NCI-H774 (cell line): ENCODE data around the gene PPP1R13L.

Experiments used
- DNase-seq: peaks from one replicate; lab custom pipeline; 2025; lab: John Stamatoyannopoulos, UW

PPP1R13L gene

DNA sequence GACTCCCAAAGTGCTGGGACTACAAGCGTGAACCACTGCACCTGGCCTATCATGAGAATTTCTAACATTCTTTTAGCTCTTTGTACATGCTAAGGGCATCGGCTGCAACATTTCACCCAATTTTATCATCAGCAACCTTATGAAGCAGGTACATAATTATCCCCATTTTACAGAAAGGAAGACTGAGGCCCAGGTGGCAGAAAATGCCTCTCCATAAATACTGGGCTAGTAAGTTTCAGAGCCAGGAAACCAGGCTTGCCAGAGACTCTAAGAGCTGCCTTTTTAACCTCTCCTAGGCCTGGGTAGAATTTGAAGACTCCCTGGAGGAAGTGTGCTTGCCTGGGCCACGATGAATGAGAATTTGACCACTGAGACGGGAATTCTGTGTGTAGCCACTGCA, 36.7 kb downstream of the PPP1R13L start:
- no peak for DNase-seq

DNA sequence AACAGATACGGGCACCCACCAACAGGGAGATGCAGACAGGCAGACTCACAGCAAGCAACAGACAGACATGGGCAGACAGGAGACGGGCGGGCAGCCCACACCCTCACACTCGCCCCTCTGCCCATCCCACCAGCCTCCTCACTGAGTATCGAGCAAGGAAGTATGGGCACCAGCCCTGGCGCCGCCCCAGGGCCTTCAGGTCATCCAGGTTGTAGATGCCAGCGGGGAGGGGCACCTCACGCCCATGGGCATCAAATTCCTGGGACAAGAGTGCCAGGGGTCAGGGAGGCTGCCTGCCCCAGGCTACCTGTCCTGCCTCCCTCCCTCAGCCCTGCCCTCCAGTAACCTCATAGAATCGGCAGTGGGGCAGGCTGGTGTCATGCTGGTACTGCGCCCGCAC, 40.2 kb downstream of the PPP1R13L start:
- DNase-seq: no peak

DNA sequence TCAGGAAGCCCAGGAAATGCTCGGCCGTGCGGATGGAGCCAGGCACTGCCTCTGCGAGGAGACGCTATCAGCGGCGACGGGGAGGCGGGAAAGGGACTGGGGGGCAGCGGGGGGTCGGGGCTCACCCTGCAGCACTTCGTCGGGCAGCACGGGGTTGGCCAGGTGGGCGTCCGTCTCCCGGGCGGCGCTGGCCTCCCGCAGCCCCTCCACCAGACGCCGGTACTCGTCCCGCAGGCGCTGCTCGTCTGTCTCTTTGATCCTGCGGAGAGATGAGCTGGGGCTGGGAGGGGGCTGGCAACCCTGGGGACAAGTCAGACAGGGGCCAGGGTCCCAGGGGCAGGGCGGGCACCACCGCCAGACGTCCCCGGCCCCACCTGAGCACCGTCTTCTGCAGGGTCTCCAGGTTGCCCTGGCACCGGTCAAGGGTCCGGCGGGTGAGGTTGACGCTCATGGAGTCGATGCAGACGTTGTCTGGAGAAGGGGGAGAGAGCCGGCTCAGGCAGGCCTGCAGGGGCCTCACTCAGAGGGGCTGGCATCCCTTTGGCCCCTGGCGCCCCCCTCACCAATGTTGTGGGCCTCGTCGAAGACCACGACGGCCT, 40.9 kb downstream of the PPP1R13L start:
- no peak for DNase-seq

DNA sequence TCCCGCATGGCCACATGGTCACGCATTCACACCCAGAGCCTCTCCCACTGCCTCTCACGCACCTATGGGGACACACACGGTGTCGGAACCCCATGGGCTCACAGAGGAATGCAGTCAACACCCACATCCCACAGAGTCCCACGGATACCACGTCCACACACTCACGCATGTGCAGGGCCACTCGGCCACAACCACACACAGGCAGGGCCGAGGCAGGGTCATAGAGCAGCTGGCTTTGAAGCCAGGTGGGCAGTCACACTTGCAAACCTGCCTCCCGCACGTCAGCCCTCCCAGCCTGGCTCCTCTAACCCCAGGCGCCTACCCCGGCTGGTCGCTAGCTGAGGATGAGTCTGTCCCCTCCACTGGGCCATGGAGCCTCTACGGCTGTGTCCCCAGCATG, 42.6 kb downstream of the PPP1R13L start:
- DNase-seq: no peak

DNA sequence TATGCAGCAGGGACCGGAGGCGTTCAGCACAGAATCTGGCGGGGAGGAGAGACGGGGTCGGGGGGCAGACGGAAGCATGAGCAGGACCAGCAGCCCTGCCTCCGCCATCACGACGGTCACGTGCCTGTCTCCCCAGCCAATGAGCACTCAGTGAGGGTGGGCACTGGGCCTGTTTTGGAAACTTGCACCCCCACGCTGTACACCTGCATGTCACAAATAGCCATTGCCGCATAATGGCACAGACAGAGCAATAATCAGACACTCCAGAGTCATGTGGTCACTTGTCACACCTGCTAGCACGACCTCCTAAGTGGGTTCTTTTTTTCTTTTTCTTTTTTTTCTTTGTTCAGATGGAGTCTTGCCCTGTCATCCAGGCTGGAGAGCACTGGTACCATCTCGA, 43.3 kb downstream of the PPP1R13L start:
- no peak for DNase-seq

DNA sequence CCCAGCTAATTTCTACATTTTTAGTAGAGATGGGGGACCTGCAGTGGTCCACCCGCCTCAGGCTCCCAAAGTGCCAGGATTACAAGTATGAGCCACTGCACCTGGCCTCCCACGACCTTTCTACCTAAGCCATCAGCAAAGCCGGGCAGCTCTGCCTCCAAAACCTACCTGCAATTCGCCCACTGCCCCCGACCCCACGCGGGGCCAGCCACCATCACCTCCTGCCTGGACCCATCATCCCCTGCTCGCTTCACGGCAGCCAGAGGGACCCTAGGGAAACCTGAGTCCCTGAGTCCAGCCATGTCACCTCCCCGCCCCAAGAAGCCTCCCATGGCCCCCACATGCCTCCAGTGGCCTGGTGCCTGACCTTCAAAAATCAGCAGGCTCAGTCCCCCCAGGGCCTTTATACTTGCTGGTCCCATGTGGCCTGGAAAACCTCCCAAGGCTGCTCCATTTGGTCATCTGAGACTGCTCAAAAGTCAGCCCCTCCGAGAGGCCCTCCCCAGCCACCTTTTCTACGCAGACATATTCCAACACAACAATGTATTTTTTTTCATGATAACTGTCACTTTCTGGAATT, 46.6 kb downstream of the PPP1R13L start:
- DNase-seq: no peak

DNA sequence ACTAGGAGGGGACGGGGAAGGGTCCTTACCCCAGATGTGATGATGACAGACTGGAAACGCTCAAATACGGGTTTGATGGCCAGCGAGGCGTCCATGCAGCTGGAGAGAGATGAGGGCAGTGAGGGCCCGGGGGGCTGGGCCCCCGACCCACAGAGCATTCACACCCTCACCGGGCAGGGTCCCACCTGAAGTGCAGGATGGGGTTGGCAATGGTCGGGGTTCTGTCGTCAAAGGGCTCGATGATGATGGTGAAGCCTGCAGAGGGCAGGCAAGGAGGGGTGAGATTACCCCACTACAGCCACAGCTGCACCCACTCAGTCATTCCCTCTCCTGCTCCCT, 47.5 kb downstream of the PPP1R13L start:
- no peak for DNase-seq

DNA sequence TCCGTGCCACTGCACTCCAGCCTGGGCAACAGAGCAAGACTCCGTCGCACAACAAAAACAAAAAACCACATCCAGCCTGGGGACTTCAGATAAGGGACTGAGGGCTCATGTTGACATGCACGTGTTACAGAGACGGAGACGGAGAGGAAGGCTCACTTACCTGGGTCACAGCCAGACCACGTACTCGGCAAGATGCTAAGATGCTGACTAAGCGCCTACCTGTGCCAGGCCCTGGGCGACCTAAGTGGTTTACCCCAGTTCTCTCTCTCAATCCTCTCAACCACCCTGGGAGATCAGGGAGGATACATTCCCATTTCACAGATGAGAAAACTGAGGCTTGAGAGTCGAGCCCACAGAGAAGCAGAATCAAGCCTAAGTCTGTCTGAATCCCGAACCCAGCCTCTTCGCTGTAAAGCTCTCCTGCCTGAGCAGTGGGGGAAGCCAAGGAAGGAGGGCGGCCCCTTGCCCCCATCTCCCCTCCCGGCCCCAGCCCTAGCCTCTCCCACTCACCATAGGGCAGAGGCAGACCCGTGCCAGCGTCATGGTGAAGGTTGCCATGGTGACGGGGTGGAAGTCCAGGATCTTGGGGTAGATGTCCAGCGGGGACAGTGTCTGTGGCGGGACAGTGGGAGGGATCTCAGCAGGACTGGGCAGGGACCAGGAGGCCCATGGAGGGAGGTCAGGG, 48.0 kb downstream of the PPP1R13L start:
- no peak for DNase-seq

DNA sequence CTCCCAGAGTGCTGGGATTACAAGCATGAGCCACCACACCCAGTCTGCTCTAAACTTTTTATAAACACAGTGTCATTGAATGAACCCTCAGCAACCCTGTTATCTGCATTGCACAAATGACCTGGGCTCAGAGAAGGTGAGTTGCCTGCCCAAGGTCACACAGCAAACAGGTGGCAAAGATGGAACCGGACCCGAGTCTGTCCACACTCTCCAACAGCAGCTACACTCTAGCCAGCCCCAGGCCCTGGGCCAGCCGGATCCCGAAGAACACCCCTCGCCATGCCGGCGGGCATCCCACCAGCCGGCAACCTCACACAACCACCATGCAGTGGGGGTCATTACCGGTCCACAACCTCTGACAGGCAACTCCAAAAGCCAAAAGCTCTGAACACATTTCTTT, 49.0 kb downstream of the PPP1R13L start:
- no peak for DNase-seq

DNA sequence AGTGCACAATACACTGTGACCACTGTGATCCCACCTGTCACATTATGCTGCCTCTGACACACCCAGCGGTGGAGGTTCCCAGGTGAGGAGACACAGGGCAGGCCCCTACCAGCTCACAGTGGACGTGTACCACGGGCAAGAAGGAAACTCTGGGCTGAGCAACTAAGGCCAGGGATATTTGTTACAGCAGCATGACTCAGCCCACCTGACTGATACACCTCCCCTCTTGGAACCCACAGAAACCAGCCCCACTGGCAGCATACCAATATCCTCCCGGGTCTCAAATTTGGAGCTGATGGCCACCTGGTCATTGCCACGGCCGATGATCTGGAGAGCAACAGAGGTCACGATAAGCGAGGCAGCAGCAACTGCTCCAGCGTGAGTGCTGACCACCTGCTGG, 49.5 kb downstream of the PPP1R13L start:
- DNase-seq: no peak

DNA sequence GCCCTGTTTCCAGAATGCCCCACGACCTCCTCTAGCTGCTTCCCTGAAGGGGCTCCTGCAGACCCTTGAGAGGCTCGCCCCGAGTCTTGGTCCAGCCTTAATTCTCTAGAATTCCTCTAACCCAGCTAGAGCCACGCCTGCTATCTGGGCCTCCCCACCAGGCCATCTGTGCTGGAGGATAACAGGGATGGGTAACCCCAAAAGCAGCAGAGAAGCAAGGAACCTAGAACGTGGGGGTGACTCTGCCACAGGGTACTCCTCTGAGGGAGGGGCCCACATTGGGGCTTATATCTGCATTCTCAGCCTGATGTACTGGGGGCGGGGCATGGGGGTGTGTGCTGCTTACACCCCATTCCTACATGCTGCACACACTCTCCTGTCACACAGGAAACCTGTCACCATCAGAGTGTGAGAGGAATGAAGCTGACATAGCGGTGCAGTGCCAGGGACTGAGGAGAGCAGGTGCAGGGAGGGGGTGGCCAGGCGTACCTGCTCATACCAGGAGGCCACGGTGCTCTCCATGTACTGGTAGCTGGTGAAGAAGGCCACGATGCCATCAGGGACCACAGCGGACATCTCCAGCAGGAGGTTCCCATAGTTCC, 50.5 kb downstream of the PPP1R13L start:
- DNase-seq: no peak

DNA sequence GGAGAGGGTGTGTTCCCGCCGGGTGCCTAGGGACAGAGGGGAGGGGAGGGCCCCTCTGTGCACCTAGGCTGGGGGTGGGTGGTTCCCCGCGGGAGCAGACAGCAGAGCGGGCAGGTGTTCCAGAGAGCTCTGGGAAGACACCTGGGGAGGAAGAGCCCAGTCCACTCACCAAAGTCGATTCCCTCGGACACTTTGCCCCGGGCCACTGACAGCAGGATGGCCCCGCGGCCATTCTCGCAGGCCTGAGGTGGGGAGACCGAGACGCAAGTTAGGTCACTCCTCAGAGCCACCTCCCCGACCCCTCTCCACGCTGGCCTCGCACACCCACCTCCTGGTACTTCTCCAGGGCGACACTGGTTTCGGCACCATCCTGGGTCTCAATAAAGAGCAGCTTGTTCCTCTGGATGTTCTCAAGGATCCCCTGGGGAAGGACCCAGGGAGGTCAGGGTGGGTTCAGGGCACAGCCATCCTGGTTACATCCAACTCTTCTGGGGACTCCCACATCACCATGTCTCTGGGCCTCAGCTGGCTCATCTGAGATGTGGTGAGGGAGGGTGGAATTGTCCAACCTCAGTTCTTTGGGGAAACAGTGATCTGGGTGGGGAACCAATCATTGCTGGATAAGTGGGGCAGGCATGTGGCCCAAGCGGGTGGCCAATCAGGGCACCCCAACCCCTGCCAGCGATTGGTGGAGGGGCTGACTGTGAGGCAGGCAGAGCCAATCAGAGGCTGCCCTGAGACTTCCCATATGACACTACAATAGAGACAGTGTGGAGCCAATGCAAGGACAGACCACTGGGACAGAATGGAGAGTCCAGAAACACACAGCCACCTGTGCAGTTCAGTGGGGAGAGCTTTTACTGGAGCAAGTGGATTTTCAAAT, 51.7 kb downstream of the PPP1R13L start:
- no peak for DNase-seq

DNA sequence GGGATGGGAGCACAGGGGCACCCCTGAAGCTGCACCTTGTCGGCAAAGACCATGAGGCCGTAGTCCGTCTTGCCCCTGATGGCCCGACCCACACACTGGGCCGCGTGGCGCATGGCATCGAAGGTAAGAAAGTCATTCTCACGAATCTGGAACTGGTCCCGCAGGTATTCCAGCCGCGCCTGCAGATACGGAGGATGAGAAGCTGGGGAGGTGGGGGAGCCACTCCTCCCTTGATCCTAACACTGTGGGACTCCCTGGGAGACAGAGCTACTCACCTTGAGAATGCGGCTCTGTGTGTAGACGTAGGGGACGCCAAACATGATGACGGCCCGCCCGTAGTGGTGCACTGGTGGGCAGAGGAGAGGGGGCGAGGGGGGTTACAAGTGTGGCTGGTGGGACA, 52.4 kb downstream of the PPP1R13L start:
- DNase-seq: no peak

DNA sequence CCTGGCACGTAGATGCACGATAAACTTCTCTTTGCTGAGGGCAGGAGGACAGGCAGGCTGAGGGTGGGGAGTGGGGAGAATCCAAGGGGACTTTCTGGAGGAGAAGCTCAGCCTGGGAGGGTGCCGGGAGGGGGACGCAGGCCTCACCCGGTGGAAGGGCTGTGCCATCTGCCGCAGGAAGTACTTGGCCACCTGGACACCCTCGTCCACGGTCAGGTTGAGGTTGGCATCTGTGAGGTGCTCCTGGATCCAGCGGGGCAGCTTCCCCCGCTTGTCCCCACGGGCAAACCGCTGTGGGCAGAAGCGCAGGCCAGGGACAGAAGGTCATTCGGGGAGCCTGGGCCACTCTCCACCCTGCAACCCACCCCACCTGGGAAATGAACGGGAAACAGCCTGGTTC, 52.8 kb downstream of the PPP1R13L start:
- DNase-seq: no peak

DNA sequence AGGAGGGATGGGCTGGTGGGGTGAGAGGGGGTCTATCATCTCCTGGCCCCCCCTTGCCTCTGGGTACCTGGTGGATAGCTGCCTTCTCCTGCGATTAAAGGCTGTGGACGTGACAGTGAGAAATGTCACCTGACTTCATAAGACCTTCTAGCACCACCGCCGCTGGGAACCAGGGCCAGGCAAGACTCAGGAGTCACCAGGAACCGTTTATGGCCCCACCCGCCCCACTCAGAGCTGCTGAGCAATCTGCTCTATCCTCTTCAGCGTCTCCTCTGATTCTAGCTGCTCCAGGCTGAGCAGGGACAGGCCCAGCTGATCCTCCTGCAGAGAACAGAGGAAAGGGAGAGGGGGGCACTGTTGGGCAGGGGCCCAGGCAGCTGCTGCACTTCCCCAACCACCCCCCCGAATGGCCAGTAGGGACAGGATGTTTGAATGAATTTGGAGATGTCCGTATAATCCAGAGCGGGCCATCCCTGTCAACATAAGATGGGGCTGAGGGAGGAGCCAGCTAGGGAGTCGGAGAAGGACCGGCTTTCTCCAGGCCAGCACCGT, 53.4 kb downstream of the PPP1R13L start:
- no peak for DNase-seq

DNA sequence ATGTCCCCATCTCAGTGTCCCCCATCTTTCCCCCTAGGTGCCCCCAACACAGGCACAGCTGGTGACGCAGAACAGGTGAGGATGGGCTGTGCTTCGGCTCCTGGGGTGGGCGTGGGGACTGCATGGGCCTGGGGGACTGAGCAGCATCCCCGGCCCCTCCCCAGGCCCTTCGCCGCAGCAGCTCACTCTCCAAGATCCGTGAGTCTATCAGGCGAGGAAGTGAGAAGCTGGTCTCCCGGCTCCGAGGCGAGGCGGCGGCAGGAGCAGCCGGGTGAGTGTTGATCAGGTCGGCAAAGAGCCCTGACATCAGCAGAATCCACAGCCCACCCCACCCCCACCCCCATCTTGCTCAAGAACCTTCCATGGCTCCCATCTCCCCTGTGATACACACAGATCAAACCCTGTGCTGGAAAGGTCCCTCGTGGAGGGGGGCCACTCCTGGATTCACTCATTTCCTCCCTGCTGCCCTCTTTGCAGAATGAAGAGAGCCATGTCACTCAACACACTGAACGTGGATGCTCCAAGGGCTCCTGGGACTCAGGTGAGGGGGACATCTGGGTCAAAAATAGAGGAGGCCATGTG, 54.3 kb downstream of the PPP1R13L start:
- no peak for DNase-seq

DNA sequence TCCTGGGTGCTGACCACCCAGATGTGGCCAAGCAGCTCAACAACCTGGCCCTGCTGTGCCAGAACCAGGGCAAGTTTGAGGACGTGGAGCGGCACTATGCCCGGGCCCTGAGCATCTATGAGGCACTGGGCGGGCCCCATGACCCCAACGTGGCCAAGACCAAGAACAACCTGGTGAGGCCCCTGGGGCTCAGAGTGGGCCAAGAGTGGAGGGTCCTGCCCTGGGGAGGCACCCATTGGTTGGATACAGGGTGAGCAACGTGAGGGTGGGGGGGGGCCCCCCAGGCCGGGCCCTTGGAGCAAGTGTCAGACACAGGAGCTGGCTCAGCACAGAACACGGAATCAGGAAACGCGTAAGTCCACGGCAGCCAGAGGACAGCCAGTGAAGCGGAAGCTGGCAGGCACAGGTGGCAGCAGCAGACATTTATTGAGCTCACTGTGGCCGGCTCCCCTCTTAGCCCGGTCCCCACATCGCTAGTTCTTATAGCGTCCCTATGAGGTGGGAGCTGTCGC, 55.4 kb downstream of the PPP1R13L start:
- no peak for DNase-seq

DNA sequence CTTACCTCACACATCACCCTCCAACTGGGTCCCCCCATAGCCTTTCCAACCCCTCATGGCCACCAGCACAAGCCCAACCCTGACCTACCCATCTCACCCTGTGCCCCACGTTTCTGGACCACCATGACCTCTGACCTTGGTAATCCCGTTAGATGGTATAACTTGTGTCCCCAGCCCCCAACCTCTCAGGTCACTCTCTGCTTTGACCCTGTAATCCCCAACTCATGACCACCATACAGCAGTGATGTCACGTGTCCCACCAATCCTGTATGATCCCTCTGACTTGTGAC, 55.8 kb downstream of the PPP1R13L start:
- DNase-seq: no peak

DNA sequence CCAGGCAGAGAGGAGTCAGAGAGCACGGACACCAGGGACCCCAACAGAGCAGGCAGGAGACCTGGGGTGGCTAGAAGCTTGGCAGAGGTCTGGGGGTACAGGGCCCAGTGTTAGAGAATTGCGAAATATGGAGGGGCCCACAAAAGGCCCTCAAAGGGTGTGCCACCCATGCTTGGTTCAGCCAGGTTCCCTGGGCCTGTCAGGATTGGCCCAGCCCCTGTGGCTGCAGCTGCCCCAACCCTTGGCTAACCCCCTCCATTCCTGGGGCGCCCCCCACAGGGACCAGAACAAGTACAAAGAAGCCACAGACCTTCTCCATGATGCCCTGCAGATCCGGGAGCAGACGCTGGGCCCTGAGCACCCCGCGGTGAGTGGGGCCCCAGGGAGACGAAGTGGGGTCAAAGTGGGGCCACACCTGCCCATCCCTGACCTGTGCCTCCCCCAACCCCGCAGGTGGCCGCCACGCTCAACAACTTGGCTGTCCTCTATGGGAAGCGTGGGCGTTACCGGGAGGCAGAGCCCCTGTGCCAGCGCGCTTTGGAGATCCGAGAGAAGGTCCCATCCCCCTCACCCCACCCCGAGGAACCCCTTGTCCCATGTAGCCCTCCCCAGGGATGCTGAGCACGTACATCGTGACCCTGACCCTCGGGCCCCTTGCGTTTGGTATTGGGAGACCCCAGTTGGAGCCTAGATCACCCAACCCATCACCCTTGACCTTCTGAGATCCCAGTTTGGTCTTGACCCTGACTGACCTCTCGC, 56.3 kb downstream of the PPP1R13L start:
- no peak for DNase-seq

DNA sequence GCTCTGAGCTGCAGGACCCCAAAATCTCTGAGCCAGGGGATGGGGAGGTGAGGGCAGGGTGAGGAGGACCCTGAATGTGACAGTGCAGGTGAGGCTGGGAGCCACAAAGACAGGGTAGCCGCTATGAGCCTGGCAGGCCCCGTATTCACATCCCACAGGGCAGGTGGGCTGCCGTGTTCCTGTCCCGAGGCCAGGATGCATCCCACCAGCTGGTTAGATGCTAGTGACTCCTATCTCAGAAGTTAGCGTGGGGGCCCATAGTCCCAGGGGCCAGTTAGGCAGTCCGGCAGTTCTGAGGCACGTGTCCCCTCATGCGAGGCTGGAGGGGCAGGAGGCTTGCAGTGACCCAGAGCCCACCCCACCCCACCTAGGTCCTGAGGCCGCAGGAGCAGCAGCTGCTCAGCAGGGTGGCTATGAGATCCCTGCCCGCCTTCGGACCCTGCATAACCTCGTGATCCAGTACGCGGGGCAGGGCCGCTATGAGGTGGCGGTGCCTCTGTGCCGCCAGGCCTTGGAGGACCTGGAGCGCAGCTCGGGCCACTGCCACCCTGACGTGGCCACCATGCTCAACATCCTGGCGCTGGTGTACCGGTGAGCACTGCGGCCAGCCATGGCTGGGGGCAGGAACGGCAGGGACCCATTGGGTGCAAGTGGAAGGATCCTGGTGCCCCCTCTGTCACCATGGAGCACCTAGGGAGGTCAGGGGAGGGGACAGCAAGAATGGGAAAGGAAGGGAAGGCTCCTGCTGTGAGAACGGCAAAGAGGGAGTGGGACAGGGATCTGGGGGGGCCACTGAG, 57.1 kb downstream of the PPP1R13L start:
- DNase-seq: no peak
